A549 treated with GW870086 at 1 μM for 4 hours (cell line): ENCODE measurements around the gene CLEC18B. TPM values are rescaled to one million over a fixed set of nuclear protein-coding genes. Genes with fewer than 3 reads are reported as not detected.

Experiments used
- total RNA-seq: library from RNA; stranded (reverse); fragments of 200-300 nt; extraction: Qiagen RNA extraction; gene quantifications from 5 replicates; pipeline ENCODE4 v1.2.3, GENCODE V29; 2022; ENCODE audit warnings: low read depth

CLEC18B gene
- total RNA-seq = 0.23 to 0.63 TPM (median 0.26 TPM) in 3 of 5 replicates, not detected in the others

DNA sequence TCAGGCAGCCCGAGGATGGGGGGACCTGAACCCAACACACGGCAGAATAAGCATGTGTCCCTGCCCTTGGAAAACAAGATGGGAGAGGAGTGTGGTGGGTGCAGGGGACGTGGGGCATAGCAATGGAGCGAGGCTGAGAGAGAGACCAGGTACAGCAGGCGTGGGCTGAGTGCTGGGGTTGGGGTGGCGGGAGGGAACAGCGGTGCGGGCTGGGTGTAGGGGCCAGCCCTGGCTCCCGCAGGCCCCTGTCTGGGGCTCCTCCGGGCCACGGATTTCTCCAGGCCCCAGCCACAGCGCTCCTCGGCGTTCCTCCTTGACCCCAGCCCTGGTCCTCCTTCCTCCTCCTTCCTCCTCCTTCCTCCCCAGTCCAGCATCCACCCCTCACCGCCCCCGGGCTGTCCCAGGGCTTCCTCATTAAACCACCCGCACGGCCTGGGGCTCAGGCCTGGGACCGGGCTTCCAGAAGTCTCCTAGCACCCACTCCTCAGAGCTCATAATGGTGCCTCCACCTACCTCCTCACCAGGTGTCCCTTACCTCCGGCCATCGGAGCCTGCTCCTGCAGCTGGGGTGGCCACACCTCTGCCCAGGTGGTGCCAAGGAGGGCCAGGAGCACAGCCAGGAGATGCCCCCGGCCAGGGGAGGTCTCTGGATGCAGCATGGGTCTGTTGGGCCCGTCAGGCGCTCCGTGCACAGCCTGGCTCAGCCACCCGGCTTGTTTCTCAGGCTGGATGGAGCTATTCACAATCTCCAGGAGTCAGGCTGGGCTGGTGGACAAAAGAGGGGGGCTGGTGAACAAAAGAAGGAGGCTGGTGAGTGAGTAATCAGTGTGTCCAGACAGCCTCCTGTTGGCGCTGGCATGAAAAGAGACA lies at the start of gene CLEC18B:
CLEC18B (minus strand) TSS at position 867 of the 870 bp plus-strand sequence; CDS start at position 659, 208 bp downstream.

Other genes with a start within 250 kb of the CLEC18B start
- gene PSMD7, start 124.7 kb downstream of the CLEC18B start, total RNA-seq = 119 to 192 TPM (median 144 TPM) in 5 replicates
- gene NPIPB15, start 45.2 kb downstream of the CLEC18B start, total RNA-seq = 0.43 to 0.63 TPM in 2 of 5 replicates, not detected in the others
- 43.8 to 52.0 TPM (median 48.9 TPM) in 5 replicates for gene GLG1, start 185.6 kb upstream of the CLEC18B start, total RNA-seq
- 31.5 to 39.6 TPM (median 36.5 TPM) in 5 replicates for gene RFWD3, start 245.4 kb upstream of the CLEC18B start, total RNA-seq